Peyer's patch (tissue), 4 donors: ENCODE data around the gene U2AF1L4. TPM values are rescaled to one million over a fixed set of nuclear protein-coding genes. Genes with fewer than 3 reads are reported as not detected.

Experiments used
- DNase-seq, 3 donors: peaks; one replicate each; pipeline ENCODE4 v3.0.0-alpha.2; 2017 to 2019
- H3K27ac ChIP-seq, 4 donors: fragments of 200-600 bp; sonication (generic); one replicate each; pipeline ENCODE4 v1.5.1; 2016 to 2019
- H3K27me3 ChIP-seq, 2 donors: fragments of 200-600 bp; sonication (generic); one replicate each; pipeline ENCODE4 v1.5.1; 2019
- H3K36me3 ChIP-seq, 3 donors: fragments of 200-600 bp; sonication (generic); one replicate each; pipeline ENCODE4 v1.5.1; 2016 to 2019
- H3K4me1 ChIP-seq, 4 donors: fragments of 200-600 bp; sonication (generic); one replicate each; pipeline ENCODE4 v1.5.1; 2016 to 2019
- H3K4me3 ChIP-seq, 4 donors: fragments of 200-600 bp; sonication (generic); 1 replicate in 3 of 4; 2 replicates in 1 of 4; pipeline ENCODE4 v1.5.1; 2016 to 2019; ENCODE audit warnings: mild to moderate bottlenecking in 1 of 4
- H3K9me3 ChIP-seq, 4 donors: fragments of 200-600 bp; sonication (generic); one replicate each; pipeline ENCODE4 v1.5.1; 2016 to 2019; ENCODE audit warnings: mild to moderate bottlenecking in 1 of 4
- CTCF ChIP-seq, 6 experiments: fragments of 450-650 bp in 4 of 6; fragments of 200-600 bp in 2 of 6; sonication (generic) in 1 of 6; IDR thresholded peaks; one replicate each; pipeline ENCODE4 v1.5.1; 2017 to 2019; ENCODE audit warnings: antibody characterized with exemption in 6 of 6, mild to moderate bottlenecking in 3 of 6, moderate library complexity in 1 of 6
- POLR2A ChIP-seq, 2 donors: fragments of 450-650 bp; IDR thresholded peaks; one replicate each; pipeline ENCODE4 v1.5.1; 2017; ENCODE audit warnings: antibody characterized with exemption in 2 of 2, mild to moderate bottlenecking in 2 of 2, moderate library complexity in 2 of 2
- total RNA-seq, 4 donors: library from RNA; depleted of rRNA; stranded (reverse); fragments of >200 nt; gene quantifications; one replicate each; pipeline ENCODE4 v1.1.0, GENCODE V29; 2016

U2AF1L4 gene
- total RNA-seq, 4 donors from 2014 or later, result 14.5 to 70.5 (median 34.6) TPM

DNA sequence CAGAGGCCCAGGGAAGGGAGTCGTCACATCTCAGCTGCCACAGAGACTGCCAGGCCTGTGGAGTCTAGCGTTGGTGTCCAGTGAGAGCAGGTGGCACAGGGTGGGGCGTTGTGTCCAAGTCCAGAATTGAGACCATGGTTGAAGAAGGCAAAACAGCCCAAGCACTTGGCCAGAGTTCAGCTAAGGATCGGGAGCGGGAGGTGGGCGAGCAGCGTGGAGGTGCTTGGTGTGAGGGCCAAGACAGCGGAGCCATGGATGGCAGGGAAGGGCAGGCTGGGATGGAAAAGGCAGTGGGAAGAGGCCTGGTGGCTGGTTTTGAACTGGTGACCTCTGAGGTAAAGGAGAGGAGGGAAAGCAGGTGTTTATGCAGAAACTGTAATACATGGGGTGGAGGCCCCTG lies 10.9 kb downstream of the U2AF1L4 start:
- TF ChIP-seq CTCF (IDR thresholded peaks at IDR 0.05), result no peak
- no peak for TF ChIP-seq POLR2A (IDR thresholded peaks at IDR 0.05)
- Histone ChIP-seq H3K9me3 (no peaks in the 10 kb centered on the region), H3K36me3 (peaks cover 0 to 97% (median 0%) of the 10 kb centered on the region in 3 donors), H3K27ac (no peak overlapping the region), H3K4me3 (no peak overlapping the region), H3K4me1 (peaks cover 0 to 3% (median under 1%) of the 10 kb centered on the region in 4 donors), H3K27me3 (no peaks in the 10 kb centered on the region)
- no peak for DNase-seq

GRCh38 chr19:35733180-35734125 lies 11.8 kb downstream of the U2AF1L4 start:
- no peaks in the 10 kb centered on the region for H3K9me3 ChIP-seq
- no peak overlapping the region for H3K4me3 ChIP-seq
- no peak overlapping the region for H3K27ac ChIP-seq
- TF ChIP-seq POLR2A (IDR thresholded peaks at IDR 0.05), result no peak
- TF ChIP-seq CTCF (IDR thresholded peaks at IDR 0.05), result no peak
- DNase-seq, result no peak
- peaks cover 0 to 3% (median 0%) of the 10 kb centered on the region in 4 donors for H3K4me1 ChIP-seq
- peaks cover 0 to 97% (median 0%) of the 10 kb centered on the region in 3 donors for H3K36me3 ChIP-seq
- H3K27me3 ChIP-seq, result no peaks in the 10 kb centered on the region

DNA sequence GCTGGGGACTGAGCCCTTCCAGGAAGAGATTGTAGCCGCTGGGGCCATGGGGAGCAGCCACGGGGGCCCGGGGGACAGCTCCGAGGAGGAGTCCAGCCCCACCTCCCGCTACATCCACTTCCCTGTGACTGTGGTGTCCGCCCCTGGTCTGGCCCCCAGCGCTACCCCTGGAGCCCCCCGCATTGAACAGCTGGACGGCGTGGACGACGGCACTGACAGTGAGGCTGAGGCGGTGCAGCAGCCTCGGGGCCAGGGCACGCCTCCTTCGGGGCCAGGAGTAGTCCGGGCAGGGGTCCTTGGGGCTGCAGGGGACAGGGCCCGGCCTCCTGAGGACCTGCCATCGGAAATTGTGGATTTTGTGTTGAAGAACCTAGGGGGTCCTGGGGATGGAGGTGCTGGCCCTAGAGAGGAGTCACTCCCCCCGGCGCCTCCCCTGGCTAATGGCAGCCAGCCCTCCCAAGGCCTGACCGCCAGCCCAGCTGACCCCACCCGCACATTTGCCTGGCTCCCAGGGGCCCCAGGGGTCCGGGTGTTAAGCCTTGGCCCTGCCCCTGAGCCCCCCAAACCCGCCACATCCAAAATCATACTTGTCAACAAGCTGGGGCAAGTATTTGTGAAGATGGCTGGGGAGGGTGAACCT lies 12.6 kb downstream of the U2AF1L4 start:
- no peak overlapping the region for H3K4me3 ChIP-seq
- no peak overlapping the region for H3K27ac ChIP-seq
- no peaks in the 10 kb centered on the region for H3K9me3 ChIP-seq
- H3K4me1 ChIP-seq, result peaks cover 0 to 3% (median 0%) of the 10 kb centered on the region in 4 donors
- no peaks in the 10 kb centered on the region for H3K27me3 ChIP-seq
- TF ChIP-seq POLR2A (IDR thresholded peaks at IDR 0.05), result no peak
- no peak for TF ChIP-seq CTCF (IDR thresholded peaks at IDR 0.05)
- DNase-seq, result no peak
- peaks cover 0 to 97% (median 0%) of the 10 kb centered on the region in 3 donors for H3K36me3 ChIP-seq

DNA sequence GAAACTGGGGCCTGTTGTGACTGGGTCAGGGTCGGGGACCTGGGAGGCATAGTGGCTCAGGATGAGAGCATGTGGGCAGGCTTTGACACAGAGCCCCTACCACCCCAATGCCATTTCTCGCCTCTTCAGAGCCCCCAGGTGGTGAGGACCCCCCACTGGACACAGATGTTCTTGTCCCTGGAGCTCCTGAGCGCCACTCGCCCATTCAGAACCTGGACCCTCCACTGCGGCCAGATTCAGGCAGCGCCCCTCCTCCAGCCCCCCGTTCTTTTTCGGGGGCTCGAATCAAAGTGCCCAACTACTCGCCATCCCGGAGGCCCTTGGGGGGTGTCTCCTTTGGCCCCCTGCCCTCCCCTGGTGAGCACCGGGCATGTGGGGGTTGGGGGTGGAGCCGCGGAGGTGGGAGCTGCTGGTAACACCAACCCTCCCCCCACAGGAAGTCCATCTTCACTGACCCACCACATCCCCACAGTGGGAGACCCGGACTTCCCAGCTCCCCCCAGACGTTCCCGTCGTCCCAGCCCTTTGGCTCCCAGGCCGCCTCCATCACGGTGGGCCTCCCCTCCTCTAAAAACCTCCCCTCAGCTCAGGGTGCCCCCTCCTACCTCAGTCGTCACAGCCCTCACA lies 13.3 kb downstream of the U2AF1L4 start:
- Histone ChIP-seq H3K27ac (no peak overlapping the region), H3K4me3 (no peak overlapping the region), H3K36me3 (peaks cover 0 to 98% (median 0%) of the 10 kb centered on the region in 3 donors), H3K4me1 (no peaks in the 10 kb centered on the region), H3K27me3 (no peaks in the 10 kb centered on the region), H3K9me3 (no peaks in the 10 kb centered on the region)
- TF ChIP-seq POLR2A (IDR thresholded peaks at IDR 0.05), result no peak
- DNase-seq, result no peak

DNA sequence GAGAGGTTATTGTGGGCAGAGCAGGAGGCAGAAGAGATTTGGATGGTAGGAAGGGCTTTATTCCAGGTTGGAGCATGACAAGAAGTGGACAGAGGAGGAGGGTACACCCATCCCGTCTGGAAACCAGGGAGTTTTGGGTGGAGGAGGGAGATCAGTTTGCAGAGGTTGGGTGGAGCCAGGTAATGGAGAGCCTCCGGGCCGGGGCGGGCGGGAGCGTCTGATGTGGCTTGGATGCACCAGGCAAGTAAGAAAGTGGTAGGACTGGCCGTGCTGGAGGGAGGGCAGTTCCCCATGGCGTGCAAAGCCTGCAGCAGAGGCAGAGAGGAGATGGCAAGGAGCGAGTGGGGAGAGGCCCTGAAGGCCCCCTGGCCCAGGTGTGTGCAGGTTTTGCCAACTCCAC lies 13.9 kb downstream of the U2AF1L4 start:
- Histone ChIP-seq H3K27me3 (no peaks in the 10 kb centered on the region), H3K4me3 (no peak overlapping the region), H3K4me1 (no peaks in the 10 kb centered on the region), H3K27ac (no peak overlapping the region), H3K36me3 (peaks cover 0 to 98% (median 0%) of the 10 kb centered on the region in 3 donors), H3K9me3 (no peaks in the 10 kb centered on the region)
- TF ChIP-seq CTCF (IDR thresholded peaks at IDR 0.05), result no peak
- TF ChIP-seq POLR2A (IDR thresholded peaks at IDR 0.05), result no peak
- DNase-seq, result no peak
